HG03103 (cell line): ENCODE measurements around the gene ATL3.
"Not testable (repeated sequence)": the region's sequence is repeated elsewhere in the genome, so short reads cannot be mapped to it uniquely, and the experiment has no call there.

Experiments
- ATAC-seq: cut with Tn5 transposase; IDR thresholded peaks from one replicate; pipeline ENCODE4 v1.9.1; 2021; ENCODE audit warnings: low read depth; ENCODE audit not compliant: unreplicated experiment

ATL3 gene

GRCh38 chr11:63682066-63683021 lies 11.2 kb upstream of the ATL3 start:
- ATAC-seq: no peak

- peak; percentile 82 for ATAC-seq
Measured at GRCh38 chr11:63681321-63682065, 10.3 kb upstream of the ATL3 start, which contains the start of gene RTN3. RTN3 (plus strand) TSS chr11:63681500; CDS start chr11:63681637, 137 bp downstream.

GRCh38 chr11:63680834-63681320 lies 9.7 kb upstream of the ATL3 start:
- ATAC-seq: no peak

DNA sequence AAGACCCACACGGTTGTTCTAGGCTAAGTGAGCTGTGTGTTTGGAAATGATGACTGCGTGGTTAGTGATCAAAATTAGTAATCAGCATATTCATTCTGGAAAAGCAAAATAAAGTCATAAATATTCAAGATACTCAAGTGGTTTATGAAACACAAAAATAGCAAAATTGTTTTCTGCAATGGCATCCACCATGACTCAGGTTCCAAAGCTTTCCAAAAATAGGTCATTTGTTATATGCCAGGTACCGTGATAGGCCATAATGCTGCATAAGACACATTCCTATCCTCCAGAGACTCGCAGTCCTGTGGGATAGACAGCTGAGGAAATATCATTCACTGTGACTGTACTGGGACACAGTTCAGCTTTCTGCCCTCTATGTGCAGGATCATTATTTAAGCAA lies 2.4 kb upstream of the ATL3 start:
- ATAC-seq: no peak

GRCh38 chr11:63672936-63673539 lies 1.9 kb upstream of the ATL3 start:
- ATAC-seq: no peak

GRCh38 chr11:63672156-63672463 lies 934 bp upstream of the ATL3 start:
- ATAC-seq: no peak

DNA sequence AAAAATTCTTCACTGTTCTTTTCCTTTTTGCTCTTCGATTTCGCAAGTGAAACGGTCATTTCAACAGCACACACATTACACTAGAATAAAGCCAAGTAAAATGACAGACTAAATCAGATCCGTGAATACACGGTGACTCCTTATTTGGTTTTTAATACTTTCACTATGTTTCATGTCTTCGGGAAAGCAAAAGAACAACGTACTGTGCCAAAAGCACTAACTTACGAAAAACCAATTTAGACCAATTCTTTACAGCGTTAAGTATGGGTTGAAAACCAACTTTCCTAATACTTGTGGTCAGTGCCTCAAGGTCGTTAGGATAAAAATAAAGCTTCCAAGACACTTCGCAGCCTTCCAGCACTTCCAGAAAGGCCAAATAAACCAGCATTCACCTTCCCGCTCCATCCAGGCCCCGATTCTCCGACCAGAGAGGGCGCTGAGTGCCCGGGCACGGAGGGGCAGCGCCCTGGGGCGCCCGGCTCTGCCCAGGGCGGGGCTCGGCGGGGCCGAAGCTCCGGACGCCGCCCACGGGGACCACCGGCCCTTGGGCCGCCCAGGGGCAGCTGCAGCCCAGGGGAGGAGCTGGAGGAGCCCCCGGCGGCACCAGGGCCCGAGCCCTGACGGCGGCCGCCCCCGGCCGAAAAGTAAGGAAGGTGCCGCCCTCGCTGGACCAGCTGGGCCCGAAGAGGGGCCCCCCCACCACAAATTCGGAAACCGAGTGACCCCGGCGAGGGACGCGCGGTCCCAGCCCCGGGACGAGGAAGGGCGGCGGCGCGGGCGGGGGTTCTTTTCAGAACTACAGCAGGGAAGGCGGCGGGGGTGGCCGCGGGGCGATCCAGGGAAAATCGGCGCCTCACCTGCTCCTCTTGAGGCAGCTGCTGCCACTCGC lies 499 bp downstream of the ATL3 start:
- no peak for ATAC-seq

DNA sequence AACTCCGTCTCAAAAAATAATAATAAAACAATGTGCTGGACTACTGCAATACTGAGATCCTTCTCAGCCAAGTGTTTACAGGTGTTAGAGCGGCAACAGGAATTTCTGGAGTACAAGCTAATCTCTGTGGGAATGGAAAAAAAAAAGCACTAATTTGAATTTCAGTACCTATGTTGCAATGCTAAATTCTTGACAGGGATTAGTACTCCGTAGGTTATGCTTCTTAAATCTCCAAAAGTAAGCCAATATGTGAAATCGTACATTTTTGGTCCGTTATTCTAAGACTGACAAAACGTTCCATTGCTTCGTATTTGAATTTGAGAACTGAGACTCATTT lies 1.1 kb downstream of the ATL3 start:
- no peak for ATAC-seq

DNA sequence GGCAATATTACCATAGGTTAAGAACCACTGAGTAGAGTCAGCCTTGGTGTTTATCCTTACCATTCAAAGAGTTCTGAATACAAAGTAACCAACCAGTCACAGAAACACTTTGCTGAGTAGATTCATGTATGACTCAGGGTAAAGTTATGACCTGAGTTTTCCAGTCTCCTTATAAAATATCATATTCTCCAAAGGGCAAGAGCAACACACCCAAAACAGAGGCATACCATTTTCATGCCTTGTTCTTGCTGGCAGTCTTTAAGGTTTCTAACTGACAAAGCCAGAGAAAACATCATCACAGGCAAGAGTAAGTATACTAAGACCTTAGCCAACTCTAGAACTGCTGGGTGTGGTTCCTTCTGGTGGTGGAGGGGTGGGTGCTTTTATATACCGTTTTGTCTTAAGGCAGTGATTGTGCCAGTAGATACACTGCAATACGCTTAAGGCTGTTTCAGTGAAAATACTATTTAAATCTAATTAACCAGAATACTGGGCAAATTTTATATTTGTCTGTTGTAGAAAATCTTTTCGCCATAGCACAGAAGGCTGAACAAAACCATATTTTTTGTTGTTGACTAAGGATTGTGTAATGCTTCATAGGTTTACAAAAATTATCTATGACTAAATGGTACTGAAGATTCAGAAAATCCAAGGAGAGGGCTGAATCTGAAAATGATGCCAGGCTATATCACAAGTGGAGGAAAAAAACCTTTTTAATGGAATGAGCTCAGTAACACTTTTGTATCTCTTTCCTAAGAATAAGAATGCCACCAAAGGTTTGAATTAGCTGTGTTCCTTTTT lies 3.0 kb downstream of the ATL3 start:
- no peak for ATAC-seq

DNA sequence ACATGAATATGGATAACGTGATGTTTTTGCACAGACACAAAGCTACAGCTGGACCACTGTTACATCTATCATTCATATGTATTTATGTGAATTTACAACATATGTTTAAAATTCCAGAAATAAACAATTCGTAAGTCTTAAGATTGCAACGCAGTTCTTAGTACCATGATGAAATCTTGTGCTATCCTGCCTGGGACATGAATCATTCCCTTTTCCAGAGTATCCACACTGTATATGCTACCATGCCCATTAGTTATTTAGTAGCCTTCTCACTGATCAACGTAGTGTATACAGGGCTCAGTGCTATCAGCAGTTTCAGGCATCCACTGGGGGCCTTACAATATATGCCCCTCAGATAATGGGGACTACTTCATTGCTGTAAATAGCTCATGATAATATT lies 4.3 kb downstream of the ATL3 start:
- no peak for ATAC-seq

DNA sequence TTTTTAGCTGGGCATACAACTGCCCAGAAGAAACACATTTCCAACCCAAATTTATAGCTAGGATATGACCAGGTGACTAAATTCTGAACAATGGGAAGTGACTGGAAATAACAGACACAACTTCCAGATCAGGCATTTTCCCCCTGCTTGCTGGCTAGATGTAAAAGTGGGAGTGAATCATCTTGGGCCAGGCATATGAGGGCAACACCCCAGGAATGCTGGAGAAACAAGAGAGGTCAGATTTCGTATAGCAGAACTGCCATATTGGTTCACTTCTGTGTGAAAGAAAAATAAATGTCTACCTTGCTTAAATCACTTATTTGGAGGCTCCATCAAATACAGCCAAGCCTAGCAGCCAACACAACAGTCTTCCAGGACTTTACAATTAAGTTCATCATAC lies 7.4 kb downstream of the ATL3 start:
- ATAC-seq: no peak

GRCh38 chr11:63660972-63661371 lies 10.2 kb downstream of the ATL3 start:
- ATAC-seq: no peak

- ATAC-seq: no peak
Measured at GRCh38 chr11:63652671-63653070, 18.5 kb downstream of the ATL3 start.

DNA sequence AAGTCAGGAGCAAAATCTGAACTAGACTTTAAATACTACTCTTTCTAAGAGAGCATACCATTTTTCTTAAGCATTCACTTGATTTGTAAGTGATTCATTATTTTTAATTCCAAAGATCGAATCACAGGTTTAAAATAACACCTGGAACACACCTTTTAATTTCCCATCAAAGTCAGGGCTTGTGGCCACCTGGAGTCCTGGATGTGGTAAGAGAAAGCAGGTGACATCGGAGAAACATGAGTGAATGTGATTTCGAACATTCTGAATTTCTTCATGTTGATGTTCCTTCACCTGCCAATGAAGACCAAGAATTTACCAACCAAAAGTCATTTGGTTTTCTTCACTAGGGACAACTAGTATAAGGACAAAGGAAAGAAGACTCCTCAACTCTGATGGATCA lies 28.0 kb downstream of the ATL3 start:
- no peak for ATAC-seq

DNA sequence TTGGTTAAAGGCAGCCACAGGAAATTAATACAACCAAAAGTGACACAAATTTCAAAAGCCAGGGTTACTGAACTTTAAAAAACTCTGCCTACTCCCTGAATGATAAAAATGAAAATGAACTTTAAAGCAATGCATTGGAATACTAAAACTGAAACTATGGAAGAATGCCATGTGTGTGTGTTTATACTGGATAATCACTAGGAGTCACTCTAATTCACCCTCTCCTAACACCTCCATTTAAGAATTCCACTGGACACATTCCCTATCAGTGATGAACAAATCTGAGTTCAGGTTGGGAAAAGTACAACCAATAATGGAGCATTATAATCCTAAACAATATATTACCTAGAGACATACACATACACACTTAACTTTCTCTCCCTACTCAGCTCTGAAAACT lies 29.4 kb downstream of the ATL3 start:
- no peak for ATAC-seq

DNA sequence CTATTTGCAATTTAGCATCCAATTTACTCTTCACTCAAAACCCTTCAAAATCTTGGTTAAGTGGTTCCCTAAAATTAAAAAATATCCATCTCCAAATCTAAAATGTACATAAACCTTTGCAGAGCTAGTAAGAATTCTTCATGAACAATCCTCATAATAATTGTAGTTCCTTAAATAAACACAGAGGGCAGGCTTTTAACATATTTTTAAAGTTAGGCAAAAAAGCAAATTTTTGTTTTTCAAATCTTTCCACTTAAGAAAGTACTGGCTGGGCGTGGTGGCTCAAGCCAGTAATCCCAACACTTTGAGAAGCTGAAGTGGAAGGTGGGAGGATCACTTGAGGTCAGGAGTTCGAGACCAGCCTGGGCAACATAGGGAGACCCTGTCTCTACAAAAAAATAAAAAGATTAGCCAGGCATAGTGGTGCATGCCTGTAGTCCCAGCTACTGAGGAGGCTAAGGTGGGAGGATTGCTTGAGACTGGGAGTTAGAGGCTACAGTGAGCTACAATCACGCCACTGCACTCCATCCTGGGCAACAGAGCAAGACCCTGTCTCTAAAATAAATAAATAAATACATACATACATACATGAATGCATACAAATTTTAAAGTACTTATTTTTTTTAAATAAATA lies 31.9 kb downstream of the ATL3 start:
- ATAC-seq: no peak

DNA sequence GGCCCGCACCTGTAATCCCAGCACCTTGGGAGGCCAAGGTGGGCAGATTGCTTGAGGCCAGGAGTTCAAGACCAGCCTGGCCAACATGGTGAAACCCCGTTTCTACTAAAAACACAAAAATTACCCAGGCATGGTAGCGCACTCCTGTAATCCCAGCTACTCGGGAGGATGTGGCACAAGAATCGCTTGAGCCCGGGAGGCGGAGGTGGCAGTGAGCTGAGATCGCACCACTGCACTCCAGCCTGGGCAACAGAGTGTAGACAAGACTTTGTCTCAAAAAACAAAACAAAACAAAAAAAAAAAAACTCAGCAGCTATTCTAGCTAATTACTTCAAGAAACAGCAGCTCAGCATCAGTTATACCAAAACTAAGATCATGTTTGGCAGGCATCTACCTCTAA lies 32.7 kb downstream of the ATL3 start:
- ATAC-seq: not testable (repeated sequence)

DNA sequence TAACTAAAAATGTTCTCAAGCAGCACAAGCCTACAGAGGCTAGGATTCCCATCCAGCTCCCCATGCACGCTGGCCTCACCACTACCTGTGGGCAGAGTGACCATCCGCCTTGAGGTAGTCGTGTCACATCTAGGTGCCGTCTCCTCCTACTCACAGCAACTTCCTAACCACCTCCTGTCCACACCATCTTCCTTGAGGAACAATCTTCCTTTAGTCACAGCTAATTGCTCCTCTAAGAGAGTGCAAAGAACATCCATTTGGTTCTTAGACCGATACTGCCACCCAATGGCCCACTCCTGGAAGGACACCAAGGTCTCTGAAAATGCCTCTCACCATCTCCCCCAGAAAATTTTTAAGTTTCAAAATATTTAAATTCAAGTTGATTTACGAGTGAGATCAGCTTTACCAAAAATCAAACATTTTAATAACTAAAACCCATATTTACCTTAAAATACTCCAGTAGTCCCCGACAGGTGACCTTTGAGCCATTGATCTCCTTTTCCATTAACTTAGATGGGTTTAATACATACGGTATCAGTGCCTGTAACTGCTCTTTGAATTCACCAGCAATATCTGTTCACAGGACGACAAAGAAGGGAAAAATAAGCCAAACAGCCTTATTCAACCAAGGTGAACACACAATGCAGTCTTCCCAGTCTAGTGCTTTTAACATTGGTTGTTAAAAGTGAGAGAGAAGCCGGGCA lies 35.3 kb downstream of the ATL3 start:
- no peak for ATAC-seq

- ATAC-seq: no peak
Measured at GRCh38 chr11:63629426-63629825, 41.8 kb downstream of the ATL3 start.
